22Rv1 (cell line): ENCODE data around the gene BACH2.

Experiments
- CTCF ChIP-seq: fragments of 450-650 bp; IDR thresholded peaks from 2 replicates; pipeline ENCODE4 v1.5.1; 2017; ENCODE audit warnings: mild to moderate bottlenecking
- ZFX ChIP-seq: fragments of 450-650 bp; IDR thresholded peaks from 2 replicates; pipeline ENCODE4 v1.6.1; 2017; ENCODE audit warnings: antibody characterized with exemption, borderline replicate concordance

DNA sequence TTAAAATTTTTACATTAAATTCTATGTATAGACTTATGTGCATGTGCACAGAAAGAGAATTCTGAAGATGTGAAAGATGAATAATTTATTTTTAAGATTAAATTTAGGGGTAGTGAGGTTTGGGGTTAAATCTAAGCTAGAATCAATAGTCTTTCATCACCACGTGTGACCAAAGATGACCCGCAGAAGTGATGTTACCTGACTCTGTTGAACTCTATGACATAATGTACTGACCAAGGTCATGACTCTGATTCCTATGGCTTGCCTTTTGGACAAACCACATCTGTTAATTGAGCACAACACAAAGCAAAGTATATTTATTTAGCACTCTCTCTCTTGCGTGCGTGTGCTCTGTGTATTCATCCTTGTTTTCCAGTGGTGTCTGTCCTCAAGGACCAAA lies 150.6 kb downstream of the BACH2 start:
- TF ChIP-seq CTCF = no peak
- no peak for TF ChIP-seq ZFX
